ENCODE measurements around the gene RALGAPA1. TPM values are rescaled to one million over a fixed set of nuclear protein-coding genes. Genes with fewer than 3 reads are reported as not detected.

Gene RALGAPA1
- total RNA-seq, 1 experiment from 2014 or later, result 31.7 TPM

DNA sequence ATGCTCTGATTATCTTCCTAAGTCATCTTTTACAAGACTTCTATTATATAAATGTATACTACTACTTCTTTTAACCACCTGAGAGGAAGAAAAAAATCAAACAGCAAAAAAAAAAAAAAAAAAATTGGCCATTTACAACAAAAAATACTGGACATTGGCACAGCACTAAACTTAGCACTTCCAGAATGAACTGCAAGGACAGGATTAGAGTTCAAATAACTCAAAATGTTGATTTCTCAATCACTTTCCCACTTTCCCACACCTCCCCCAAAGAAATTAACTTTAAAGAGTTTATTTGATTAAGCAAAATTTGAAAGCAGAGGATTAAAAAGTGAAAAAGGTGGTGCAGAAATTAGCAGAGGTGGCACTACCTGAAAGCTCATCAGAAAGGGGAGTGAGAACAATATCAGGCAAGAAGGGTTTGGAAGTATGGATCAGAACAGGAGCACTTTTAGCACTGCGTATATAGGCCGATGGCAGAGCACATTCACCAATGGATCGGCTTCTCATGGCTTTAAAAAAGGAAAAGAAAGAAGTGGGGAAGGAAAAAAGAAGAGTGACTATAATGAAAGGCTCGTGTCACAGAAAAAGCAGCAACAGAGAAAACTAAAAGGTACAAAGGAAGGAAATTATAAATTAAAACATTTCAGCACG, 109.2 kb downstream of the RALGAPA1 start:
- Mint-ChIP-seq H3K27me3 (ENCODE audit: low read depth) (no peaks in the 10 kb centered on the region), H3K27ac (peak overlapping the region; percentile 26; the same call in 1 of the 2 replicates), H3K36me3 (no peaks in the 10 kb centered on the region), H3K9me3 (no peaks in the 10 kb centered on the region), H3K4me1 (peaks cover 26% of the 10 kb centered on the region), H3K4me3 (no peak overlapping the region)
- ATAC-seq (no peak), DNase-seq (ENCODE audit: low spot score) (no peak)
- POLR2A ChIA-PET, result no interaction called here
- CTCF ChIA-PET, result no interaction called here
- TF ChIP-seq, protein P1, sequence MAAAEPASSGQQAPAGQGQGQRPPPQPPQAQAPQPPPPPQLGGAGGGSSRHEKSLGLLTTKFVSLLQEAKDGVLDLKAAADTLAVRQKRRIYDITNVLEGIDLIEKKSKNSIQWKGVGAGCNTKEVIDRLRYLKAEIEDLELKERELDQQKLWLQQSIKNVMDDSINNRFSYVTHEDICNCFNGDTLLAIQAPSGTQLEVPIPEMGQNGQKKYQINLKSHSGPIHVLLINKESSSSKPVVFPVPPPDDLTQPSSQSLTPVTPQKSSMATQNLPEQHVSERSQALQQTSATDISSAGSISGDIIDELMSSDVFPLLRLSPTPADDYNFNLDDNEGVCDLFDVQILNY (CRISPR knock-in tag; IDR thresholded peaks at IDR 0.05), result no peak
- TF ChIP-seq AFF4 (CRISPR knock-in tag; IDR thresholded peaks at IDR 0.05; ENCODE audit: borderline replicate concordance) (no peak), FOXJ3 (CRISPR knock-in tag; IDR thresholded peaks at IDR 0.05; ENCODE audit: borderline replicate concordance) (no peak), OVOL2 (CRISPR knock-in tag; IDR thresholded peaks at IDR 0.05; ENCODE audit: borderline replicate concordance) (no peak), TEAD1 (CRISPR knock-in tag; IDR thresholded peaks at IDR 0.05) (no peak), SMAD4 (CRISPR knock-in tag; IDR thresholded peaks at IDR 0.05) (no peak), ZNF425 (CRISPR knock-in tag; conservative IDR thresholded peaks at IDR 0.05) (no peak), ZNF396 (CRISPR knock-in tag; IDR thresholded peaks at IDR 0.05; ENCODE audit: borderline replicate concordance) (no peak), JAZF1 (CRISPR knock-in tag; IDR thresholded peaks at IDR 0.05) (no peak), TCF7 (CRISPR knock-in tag; IDR thresholded peaks at IDR 0.05; ENCODE audit: low read depth) (no peak), ZNF121 (CRISPR knock-in tag; IDR thresholded peaks at IDR 0.05) (no peak), PRRX2 (CRISPR knock-in tag; IDR thresholded peaks at IDR 0.05) (no peak), CREM (CRISPR knock-in tag; IDR thresholded peaks at IDR 0.05) (no peak), NR2C2 (CRISPR knock-in tag; IDR thresholded peaks at IDR 0.05) (no peak), ELF4 (CRISPR knock-in tag; IDR thresholded peaks at IDR 0.05; ENCODE audit: low read depth) (no peak), FOXK1 (CRISPR knock-in tag; IDR thresholded peaks at IDR 0.05) (no peak)
- TF ChIP-seq, protein P2, sequence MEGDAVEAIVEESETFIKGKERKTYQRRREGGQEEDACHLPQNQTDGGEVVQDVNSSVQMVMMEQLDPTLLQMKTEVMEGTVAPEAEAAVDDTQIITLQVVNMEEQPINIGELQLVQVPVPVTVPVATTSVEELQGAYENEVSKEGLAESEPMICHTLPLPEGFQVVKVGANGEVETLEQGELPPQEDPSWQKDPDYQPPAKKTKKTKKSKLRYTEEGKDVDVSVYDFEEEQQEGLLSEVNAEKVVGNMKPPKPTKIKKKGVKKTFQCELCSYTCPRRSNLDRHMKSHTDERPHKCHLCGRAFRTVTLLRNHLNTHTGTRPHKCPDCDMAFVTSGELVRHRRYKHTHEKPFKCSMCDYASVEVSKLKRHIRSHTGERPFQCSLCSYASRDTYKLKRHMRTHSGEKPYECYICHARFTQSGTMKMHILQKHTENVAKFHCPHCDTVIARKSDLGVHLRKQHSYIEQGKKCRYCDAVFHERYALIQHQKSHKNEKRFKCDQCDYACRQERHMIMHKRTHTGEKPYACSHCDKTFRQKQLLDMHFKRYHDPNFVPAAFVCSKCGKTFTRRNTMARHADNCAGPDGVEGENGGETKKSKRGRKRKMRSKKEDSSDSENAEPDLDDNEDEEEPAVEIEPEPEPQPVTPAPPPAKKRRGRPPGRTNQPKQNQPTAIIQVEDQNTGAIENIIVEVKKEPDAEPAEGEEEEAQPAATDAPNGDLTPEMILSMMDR (IDR thresholded peaks at IDR 0.05), result no peak
- TF ChIP-seq, protein P3, sequence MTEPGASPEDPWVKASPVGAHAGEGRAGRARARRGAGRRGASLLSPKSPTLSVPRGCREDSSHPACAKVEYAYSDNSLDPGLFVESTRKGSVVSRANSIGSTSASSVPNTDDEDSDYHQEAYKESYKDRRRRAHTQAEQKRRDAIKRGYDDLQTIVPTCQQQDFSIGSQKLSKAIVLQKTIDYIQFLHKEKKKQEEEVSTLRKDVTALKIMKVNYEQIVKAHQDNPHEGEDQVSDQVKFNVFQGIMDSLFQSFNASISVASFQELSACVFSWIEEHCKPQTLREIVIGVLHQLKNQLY (CRISPR knock-in tag; IDR thresholded peaks at IDR 0.05), result no peak
- TF ChIP-seq, protein P4, sequence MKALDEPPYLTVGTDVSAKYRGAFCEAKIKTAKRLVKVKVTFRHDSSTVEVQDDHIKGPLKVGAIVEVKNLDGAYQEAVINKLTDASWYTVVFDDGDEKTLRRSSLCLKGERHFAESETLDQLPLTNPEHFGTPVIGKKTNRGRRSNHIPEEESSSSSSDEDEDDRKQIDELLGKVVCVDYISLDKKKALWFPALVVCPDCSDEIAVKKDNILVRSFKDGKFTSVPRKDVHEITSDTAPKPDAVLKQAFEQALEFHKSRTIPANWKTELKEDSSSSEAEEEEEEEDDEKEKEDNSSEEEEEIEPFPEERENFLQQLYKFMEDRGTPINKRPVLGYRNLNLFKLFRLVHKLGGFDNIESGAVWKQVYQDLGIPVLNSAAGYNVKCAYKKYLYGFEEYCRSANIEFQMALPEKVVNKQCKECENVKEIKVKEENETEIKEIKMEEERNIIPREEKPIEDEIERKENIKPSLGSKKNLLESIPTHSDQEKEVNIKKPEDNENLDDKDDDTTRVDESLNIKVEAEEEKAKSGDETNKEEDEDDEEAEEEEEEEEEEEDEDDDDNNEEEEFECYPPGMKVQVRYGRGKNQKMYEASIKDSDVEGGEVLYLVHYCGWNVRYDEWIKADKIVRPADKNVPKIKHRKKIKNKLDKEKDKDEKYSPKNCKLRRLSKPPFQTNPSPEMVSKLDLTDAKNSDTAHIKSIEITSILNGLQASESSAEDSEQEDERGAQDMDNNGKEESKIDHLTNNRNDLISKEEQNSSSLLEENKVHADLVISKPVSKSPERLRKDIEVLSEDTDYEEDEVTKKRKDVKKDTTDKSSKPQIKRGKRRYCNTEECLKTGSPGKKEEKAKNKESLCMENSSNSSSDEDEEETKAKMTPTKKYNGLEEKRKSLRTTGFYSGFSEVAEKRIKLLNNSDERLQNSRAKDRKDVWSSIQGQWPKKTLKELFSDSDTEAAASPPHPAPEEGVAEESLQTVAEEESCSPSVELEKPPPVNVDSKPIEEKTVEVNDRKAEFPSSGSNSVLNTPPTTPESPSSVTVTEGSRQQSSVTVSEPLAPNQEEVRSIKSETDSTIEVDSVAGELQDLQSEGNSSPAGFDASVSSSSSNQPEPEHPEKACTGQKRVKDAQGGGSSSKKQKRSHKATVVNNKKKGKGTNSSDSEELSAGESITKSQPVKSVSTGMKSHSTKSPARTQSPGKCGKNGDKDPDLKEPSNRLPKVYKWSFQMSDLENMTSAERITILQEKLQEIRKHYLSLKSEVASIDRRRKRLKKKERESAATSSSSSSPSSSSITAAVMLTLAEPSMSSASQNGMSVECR (CRISPR knock-in tag; IDR thresholded peaks at IDR 0.05; ENCODE audit: borderline replicate concordance), result no peak

Measured in WTC11 (cell line).